H7 (cell line): Measurements from ENCODE around the gene CELSR3. TPM values are rescaled to one million over a fixed set of nuclear protein-coding genes. Genes with fewer than 3 reads are reported as not detected.

Source experiments
- DNase-seq: peaks from one replicate; pipeline ENCODE4 v3.0.0; 2012
- H3K27me3 ChIP-seq: 2 replicates; pipeline ENCODE4 v1.6.0; 2011; ENCODE audit warnings: mild to moderate bottlenecking, low read length; ENCODE audit not compliant: control insufficient read depth, insufficient read depth
- H3K36me3 ChIP-seq: replicated peaks from 2 replicates; pipeline ENCODE4 v1.5.1; 2011; ENCODE audit warnings: low read length; ENCODE audit not compliant: control insufficient read depth, insufficient read depth
- H3K4me3 ChIP-seq: 2 replicates; pipeline ENCODE4 v1.5.1; 2011; ENCODE audit warnings: low read depth, mild to moderate bottlenecking, control low read depth, low read length, moderate library complexity; ENCODE audit not compliant: insufficient read depth
- total RNA-seq: library from RNA; depleted of rRNA; stranded (reverse); fragments of >200 nt; shearing (Covaris generic); gene quantifications from 2 replicates; pipeline ENCODE4 v1.2.3, GENCODE V29; 2014

The CELSR3 gene
- total RNA-seq, 1 experiment from 2014 or later, result 14.3 TPM

GRCh38 chr3:48625600-48625999 is 37.1 kb downstream of the CELSR3 start:
- no peak for DNase-seq
- H3K36me3 ChIP-seq, result peaks cover 39% of the 10 kb centered on the region
- H3K4me3 ChIP-seq, result no peak overlapping the region
- no peaks in the 10 kb centered on the region for H3K27me3 ChIP-seq

GRCh38 chr3:48624767-48625166 is 37.9 kb downstream of the CELSR3 start:
- no peak for DNase-seq
- Histone ChIP-seq H3K4me3 (no peak overlapping the region), H3K27me3 (no peaks in the 10 kb centered on the region), H3K36me3 (peaks cover 32% of the 10 kb centered on the region)

GRCh38 chr3:48623851-48624547 is 38.7 kb downstream of the CELSR3 start:
- no peak overlapping the region for H3K4me3 ChIP-seq
- peaks cover 28% of the 10 kb centered on the region for H3K36me3 ChIP-seq
- DNase-seq, result no peak
- no peaks in the 10 kb centered on the region for H3K27me3 ChIP-seq

DNA sequence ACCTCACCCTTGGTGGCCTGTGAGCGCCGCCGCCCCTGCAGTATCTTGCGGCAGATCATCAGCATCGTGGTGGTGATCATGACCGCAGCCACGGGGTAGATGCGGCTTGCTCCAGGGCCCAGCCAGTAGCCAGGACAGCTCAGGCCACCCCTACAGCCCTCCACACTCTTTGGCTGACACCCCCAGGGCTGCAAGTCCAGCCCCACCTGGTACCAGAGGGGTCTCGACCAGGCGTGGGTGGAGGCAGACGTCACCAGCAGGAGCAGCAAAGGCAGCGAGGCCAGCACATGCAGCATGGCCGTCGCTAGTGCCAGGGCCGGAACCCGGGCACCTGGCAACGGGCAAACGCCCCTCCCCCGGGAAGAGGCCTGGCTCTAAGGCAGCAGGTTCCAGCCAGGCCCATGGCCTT is 41.2 kb downstream of the CELSR3 start, which contains the start of gene TMEM89:
Gene TMEM89, minus strand, starts transcription at position 309 of the 409 bp plus-strand sequence. Its CDS starts 13 bp downstream, at position 296.
- Histone ChIP-seq H3K27me3 (no peaks in the 10 kb centered on the region), H3K4me3 (no peak within 1 kb of the TSS), H3K36me3 (peaks cover 7% of the 10 kb centered on the region)
- no peak for DNase-seq

DNA sequence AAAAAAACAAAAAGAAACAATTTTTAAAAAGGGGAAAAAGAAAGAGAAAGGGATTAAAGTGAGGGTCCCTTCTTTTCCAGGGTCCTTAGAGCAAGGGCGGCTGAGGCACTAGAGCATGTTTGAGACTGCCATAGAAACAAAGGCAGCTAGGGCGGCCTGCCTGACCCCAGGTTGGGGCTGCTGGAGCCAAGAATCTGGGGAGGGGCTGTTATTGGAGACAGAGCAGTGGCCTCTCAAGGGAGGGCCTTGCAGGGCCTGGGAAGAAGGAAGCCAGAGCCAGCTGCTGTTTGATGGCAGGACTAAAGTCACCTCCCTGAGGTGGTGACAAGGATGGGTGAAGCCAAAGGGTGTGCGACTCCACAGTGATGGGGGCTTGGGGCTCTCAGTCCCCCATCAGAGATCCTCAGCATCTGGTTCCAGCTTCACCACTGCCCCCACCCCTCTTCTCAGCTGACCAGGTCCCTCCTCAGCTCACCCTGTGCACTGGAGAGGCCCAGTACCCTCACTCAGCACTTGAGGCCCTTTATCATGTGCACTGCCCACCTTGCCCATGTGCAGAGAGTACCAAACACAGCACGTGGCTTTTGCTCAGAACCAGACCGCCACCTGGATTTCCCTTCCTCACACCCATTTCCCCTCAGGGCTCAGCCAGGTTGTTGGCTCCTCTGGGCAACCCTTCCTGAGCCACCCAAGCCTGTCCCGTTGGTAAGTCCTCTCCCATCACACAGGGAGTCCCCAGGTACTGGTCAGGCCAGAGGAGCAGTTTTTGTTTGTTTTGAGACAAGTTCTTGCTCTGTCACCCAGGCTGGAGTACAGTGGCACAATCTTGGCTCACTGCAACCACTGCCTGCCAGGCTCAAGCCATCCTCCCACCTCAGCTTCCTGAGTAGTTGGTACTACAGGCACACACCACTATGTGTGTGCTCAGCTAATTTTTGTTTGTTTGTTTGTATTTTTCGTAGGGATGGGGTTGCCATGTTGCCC is 42.9 kb downstream of the CELSR3 start:
- Histone ChIP-seq H3K27me3 (no peaks in the 10 kb centered on the region), H3K36me3 (no peaks in the 10 kb centered on the region; the same call in 1 of the 2 replicates), H3K4me3 (no peak overlapping the region)
- no peak for DNase-seq

DNA sequence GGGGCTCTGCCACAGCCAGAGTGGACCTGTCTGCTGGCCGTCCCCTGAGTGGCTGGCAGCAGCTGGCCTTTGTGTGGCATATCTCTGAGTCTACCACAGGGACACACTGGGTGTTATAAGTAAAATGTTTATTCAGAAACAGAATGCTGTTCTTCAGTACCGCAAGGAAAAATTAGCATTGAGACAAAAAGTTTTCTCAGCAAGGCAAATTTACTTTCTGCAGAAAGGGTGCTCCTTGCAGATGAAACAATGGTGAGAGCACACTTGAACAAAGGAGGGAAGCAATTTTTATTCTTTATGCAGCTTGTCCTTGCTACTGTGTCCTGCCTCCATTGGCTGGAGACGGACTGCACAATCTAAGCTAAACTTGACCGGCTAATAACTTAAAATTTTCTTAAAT is 45.1 kb downstream of the CELSR3 start:
- H3K36me3 ChIP-seq, result no peaks in the 10 kb centered on the region; the same call in 1 of the 2 replicates
- DNase-seq, result no peak
- H3K27me3 ChIP-seq, result no peaks in the 10 kb centered on the region
- H3K4me3 ChIP-seq, result no peak overlapping the region

- DNase-seq, result no peak
- H3K4me3 ChIP-seq, result no peak overlapping the region
- no peaks in the 10 kb centered on the region for H3K27me3 ChIP-seq
- H3K36me3 ChIP-seq, result no peaks in the 10 kb centered on the region; the same call in 1 of the 2 replicates
Observed at GRCh38 chr3:48614044-48614443, 48.6 kb downstream of the CELSR3 start.

DNA sequence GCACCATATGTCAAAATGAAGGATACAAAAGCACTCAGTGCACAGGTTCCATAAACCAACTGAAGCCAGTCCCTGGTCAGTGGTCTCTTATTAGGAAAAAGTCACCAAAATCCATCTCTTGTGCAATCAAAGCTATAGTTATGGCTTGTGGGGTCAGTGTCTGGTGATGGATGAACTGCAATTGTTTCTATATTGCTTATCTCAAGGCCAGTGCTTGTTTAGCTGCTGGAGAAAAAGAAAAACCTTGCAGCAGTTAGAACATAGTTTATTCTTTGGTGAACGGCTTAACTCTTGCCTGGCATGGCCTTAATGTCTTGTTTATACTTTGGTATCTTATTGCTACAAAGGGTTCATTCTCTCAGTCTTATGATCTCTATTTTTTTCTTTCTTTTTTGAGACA is 50.4 kb downstream of the CELSR3 start:
- Histone ChIP-seq H3K27me3 (no peaks in the 10 kb centered on the region), H3K36me3 (no peaks in the 10 kb centered on the region; the same call in 1 of the 2 replicates), H3K4me3 (no peak overlapping the region)
- no peak for DNase-seq

DNA sequence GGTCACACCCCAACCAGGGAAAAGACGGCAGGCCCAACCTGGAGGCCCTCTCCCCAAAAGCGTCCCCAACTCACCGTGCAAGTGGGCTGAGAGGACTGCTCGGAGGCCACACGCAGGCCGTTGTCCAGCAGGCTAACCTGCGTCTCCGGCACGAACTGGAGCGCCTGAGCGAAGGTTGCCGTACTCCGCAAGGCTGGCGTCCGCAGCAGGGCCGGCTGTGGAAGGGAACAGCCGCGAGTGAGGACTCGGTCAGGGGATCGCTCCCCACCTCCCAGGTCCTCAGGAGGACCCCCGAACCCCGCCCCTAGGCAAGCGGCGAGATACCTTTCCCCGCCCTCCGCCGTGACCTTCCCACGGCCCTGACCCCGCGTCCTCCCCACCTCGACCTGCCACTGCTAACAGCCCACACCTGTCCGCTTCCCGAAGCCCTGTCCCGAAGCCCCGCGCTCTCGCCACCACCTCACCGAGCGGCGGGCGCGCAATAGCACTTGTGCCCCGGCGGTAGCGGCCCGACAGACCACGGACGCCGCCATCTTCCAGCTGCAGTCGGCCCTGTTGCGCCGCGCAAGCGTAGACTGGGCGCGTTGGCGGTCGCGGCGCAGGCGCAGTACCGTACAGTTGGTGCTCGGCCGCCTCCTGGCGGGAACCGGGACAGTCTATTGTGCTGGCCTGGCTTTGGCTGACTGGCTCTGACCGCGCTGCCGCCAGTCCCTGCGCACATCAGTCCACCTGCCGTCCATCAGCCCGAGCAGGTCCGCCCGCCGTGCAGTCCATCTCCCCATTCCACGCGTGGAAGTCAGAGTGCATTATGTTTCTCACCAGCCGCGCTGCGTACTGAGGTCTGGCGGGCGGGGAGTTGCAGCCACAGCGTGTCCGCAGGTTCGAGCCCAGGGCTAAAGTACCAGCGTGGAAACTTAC is 53.3 kb downstream of the CELSR3 start, which contains the start of gene UQCRC1:
Gene UQCRC1, minus strand, starts transcription at position 559 of the 918 bp plus-strand sequence. Its CDS starts 26 bp downstream, at position 533.
- H3K27me3 ChIP-seq, result no peaks in the 10 kb centered on the region
- peaks cover 16% of the 10 kb centered on the region for H3K36me3 ChIP-seq
- DNase-seq, result peak; percentile 99
- H3K4me3 ChIP-seq, result peak within 1 kb of the TSS; percentile 99

DNA sequence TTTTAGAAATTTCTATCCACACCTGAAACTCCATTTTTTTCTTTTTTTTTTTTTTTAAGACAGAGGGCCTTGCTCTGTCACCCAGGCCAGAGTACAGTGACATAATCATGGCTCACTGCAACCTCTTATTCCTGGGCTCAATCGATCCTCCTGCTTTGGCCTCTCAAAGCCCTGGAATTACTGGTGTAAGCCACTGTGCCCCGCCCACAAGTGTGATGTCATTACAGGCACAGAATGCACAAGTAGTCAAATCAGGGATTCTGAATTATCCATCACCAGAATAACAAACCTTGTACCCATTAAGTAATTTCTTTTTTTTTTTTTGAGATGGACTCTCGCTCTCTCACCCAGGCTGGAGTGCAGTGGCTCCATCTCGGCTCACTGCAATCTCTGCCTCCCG is 55.2 kb downstream of the CELSR3 start:
- Histone ChIP-seq H3K36me3 (peaks cover 34% of the 10 kb centered on the region), H3K27me3 (no peaks in the 10 kb centered on the region), H3K4me3 (no peak overlapping the region)
- DNase-seq, result no peak

GRCh38 chr3:48601622-48601994 is 61.1 kb downstream of the CELSR3 start:
- Histone ChIP-seq H3K4me3 (no peak overlapping the region), H3K36me3 (peaks cover 67% of the 10 kb centered on the region), H3K27me3 (no peaks in the 10 kb centered on the region)
- no peak for DNase-seq

- no peak for DNase-seq
- Histone ChIP-seq H3K27me3 (no peaks in the 10 kb centered on the region), H3K36me3 (peaks cover 67% of the 10 kb centered on the region), H3K4me3 (no peak overlapping the region)
Observed at GRCh38 chr3:48600711-48601621, 61.7 kb downstream of the CELSR3 start.
